T-helper 9 cell (primary cell): Measurements from ENCODE around the gene LRP1.
A peak's percentile ranks its signal among the peaks of the same experiment; 100 is the strongest.

Source experiments
- DNase-seq: peaks from one replicate; pipeline ENCODE4 v3.0.0-alpha.2; 2020

LRP1 gene

GRCh38 chr12:57229046-57229633, 100.9 kb downstream of the LRP1 start:
- no peak for DNase-seq

GRCh38 chr12:57229634-57230380, 101.5 kb downstream of the LRP1 start, which contains the start of gene SHMT2:
Gene SHMT2 (plus strand): TSS chr12:57229711. CDS start chr12:57229779, 68 bp downstream.
- DNase-seq = peak; percentile 79

GRCh38 chr12:57230381-57231155, 102.3 kb downstream of the LRP1 start:
- no peak for DNase-seq

GRCh38 chr12:57231276-57232021, 103.2 kb downstream of the LRP1 start:
- DNase-seq = no peak

- no peak for DNase-seq
These were observed 104.0 kb downstream of the LRP1 start for GRCh38 chr12:57232156-57232756.

GRCh38 chr12:57233357-57234232, 105.3 kb downstream of the LRP1 start:
- DNase-seq = no peak

- DNase-seq = no peak
These were observed 105.9 kb downstream of the LRP1 start for GRCh38 chr12:57234233-57234570.

- no peak for DNase-seq
These were observed 106.3 kb downstream of the LRP1 start for GRCh38 chr12:57234571-57235016.

- DNase-seq = no peak
These were observed 106.9 kb downstream of the LRP1 start for GRCh38 chr12:57235017-57235727.

GRCh38 chr12:57235728-57236131, 107.4 kb downstream of the LRP1 start:
- no peak for DNase-seq

GRCh38 chr12:57236201-57236924, 108.1 kb downstream of the LRP1 start:
- DNase-seq = no peak

GRCh38 chr12:57236925-57237595, 108.8 kb downstream of the LRP1 start:
- DNase-seq = no peak

GRCh38 chr12:57237596-57237931, 109.3 kb downstream of the LRP1 start:
- no peak for DNase-seq

GRCh38 chr12:57237932-57238853, 109.9 kb downstream of the LRP1 start:
- DNase-seq = peak; percentile 29

- peak; percentile 88 for DNase-seq
These were observed 110.7 kb downstream of the LRP1 start for GRCh38 chr12:57238854-57239554.

GRCh38 chr12:57239587-57240065, 111.3 kb downstream of the LRP1 start:
- DNase-seq = no peak

GRCh38 chr12:57240066-57240921, 112.0 kb downstream of the LRP1 start:
- DNase-seq = peak; percentile 58
